ENCODE results near the gene GALNT10. TPM values are rescaled to one million over a fixed set of nuclear protein-coding genes. Genes with fewer than 3 reads are reported as not detected.

Gene GALNT10
- total RNA-seq, 1 donor from 2014 or later: 39.8 TPM

GRCh38 chr5:154444556-154445421 lies 254.3 kb downstream of the GALNT10 start:
- Mint-ChIP-seq H3K4me1 (peaks cover 35% of the 10 kb centered on the region), H3K27ac (ENCODE audit: unreplicated experiment) (peak overlapping the region; percentile 88), H3K9me3 (no peaks in the 10 kb centered on the region), H3K4me3 (peak overlapping the region; percentile 94), H3K27me3 (ENCODE audit: low read depth) (no peaks in the 10 kb centered on the region), H3K36me3 (ENCODE audit: low read depth) (no peaks in the 10 kb centered on the region)
- TF ChIP-seq, protein P1, sequence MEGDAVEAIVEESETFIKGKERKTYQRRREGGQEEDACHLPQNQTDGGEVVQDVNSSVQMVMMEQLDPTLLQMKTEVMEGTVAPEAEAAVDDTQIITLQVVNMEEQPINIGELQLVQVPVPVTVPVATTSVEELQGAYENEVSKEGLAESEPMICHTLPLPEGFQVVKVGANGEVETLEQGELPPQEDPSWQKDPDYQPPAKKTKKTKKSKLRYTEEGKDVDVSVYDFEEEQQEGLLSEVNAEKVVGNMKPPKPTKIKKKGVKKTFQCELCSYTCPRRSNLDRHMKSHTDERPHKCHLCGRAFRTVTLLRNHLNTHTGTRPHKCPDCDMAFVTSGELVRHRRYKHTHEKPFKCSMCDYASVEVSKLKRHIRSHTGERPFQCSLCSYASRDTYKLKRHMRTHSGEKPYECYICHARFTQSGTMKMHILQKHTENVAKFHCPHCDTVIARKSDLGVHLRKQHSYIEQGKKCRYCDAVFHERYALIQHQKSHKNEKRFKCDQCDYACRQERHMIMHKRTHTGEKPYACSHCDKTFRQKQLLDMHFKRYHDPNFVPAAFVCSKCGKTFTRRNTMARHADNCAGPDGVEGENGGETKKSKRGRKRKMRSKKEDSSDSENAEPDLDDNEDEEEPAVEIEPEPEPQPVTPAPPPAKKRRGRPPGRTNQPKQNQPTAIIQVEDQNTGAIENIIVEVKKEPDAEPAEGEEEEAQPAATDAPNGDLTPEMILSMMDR (conservative IDR thresholded peaks at IDR 0.05): no peak
- peak; percentile 8 for DNase-seq (ENCODE audit: low read depth, low spot score)

- no peaks in the 10 kb centered on the region for H3K36me3 Mint-ChIP-seq (ENCODE audit: low read depth)
- peaks cover 39% of the 10 kb centered on the region for H3K4me1 Mint-ChIP-seq
- H3K27me3 Mint-ChIP-seq (ENCODE audit: low read depth): no peaks in the 10 kb centered on the region
- H3K4me3 Mint-ChIP-seq: peak within 1 kb of the TSS; percentile 98
- peak; percentile 95 for DNase-seq (ENCODE audit: low read depth, low spot score)
- H3K27ac Mint-ChIP-seq (ENCODE audit: unreplicated experiment): peak within 1 kb of the TSS; percentile 88
- no peaks in the 10 kb centered on the region for H3K9me3 Mint-ChIP-seq
- TF ChIP-seq, protein P1 (conservative IDR thresholded peaks at IDR 0.05): no peak
These were observed 255.1 kb downstream of the GALNT10 start, which contains the start of gene SAP30L for GRCh38 chr5:154445422-154446194. SAP30L (plus strand) TSS chr5:154445997; CDS start chr5:154446605, 608 bp downstream.

GRCh38 chr5:154446195-154447088 lies 255.9 kb downstream of the GALNT10 start:
- DNase-seq (ENCODE audit: low read depth, low spot score): peak; percentile 53
- peaks cover 45% of the 10 kb centered on the region for H3K4me1 Mint-ChIP-seq
- peak overlapping the region; percentile 98 for H3K4me3 Mint-ChIP-seq
- H3K27me3 Mint-ChIP-seq (ENCODE audit: low read depth): no peaks in the 10 kb centered on the region
- H3K9me3 Mint-ChIP-seq: no peaks in the 10 kb centered on the region
- H3K27ac Mint-ChIP-seq (ENCODE audit: unreplicated experiment): peak overlapping the region; percentile 78
- TF ChIP-seq, protein P1 (conservative IDR thresholded peaks at IDR 0.05): no peak
- no peaks in the 10 kb centered on the region for H3K36me3 Mint-ChIP-seq (ENCODE audit: low read depth)

DNA sequence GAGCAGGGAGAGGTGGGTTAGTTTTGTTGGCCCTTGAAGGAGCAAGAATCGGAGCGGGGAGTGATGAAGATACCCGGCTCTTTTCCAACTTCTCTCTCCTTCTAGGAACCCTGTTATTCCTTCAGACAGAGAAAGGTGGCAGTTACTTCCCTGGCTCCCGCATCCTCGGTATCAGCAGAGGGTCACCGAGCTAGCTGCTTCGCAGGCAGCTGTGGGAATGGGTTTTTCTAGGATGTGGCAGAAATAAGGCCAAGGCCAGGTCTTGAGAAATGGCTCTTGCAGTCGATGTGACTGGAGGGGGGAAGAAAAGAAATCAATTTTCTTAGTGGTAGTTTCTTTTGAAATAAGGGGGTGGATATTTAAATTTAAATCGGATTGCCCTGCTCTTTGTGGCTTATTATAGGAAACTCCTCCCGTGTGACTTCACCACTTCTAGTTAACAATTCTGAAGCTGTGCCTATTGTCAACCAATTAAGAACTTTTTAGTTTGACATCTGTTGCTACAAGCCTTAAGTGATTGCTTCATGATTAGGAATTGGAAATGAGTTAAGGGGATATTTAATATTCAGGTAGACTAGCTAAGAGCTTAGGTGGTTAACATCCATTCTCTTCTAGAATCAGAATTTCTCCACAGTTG lies 256.7 kb downstream of the GALNT10 start:
- DNase-seq (ENCODE audit: low read depth, low spot score): no peak
- TF ChIP-seq, protein P1 (conservative IDR thresholded peaks at IDR 0.05): no peak
- peak overlapping the region; percentile 78 for H3K27ac Mint-ChIP-seq (ENCODE audit: unreplicated experiment)
- H3K9me3 Mint-ChIP-seq: no peaks in the 10 kb centered on the region
- peaks cover 3% of the 10 kb centered on the region for H3K36me3 Mint-ChIP-seq (ENCODE audit: low read depth)
- H3K4me3 Mint-ChIP-seq: peak overlapping the region; percentile 98
- H3K27me3 Mint-ChIP-seq (ENCODE audit: low read depth): no peaks in the 10 kb centered on the region
- peaks cover 50% of the 10 kb centered on the region for H3K4me1 Mint-ChIP-seq

Measured in neural crest cell (in vitro differentiated cells).